ENCODE results near the gene CD300H. TPM values are rescaled to one million over a fixed set of nuclear protein-coding genes. Genes with fewer than 3 reads are reported as not detected.

Gene CD300H
- total and polyA plus RNA-seq, 7 donors, result not detected

DNA sequence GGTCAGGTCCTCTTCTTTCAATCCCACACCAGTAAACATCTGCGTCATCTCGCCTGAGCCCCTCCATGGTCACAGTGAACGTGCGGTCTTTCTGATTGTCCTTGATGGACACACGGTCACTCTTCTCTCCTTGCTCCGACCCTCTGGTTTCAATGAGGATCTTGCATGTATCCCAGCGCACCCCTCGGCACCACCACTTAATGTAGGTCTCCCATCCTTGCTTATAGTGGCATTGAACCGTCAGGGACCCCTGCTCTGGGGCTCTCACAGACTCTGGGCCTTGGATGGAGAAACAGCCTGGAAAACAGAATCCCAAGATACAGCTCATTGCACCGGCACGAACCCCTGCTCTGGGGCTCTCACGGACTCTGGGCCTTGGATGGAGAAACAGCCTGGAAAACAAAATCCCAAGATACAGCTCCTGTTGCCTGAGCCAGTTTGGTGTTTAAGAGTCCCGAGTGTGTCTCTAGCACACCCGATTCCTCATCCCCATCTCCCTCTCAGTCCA, 41.5 kb downstream of the CD300H start:
- H3K27ac ChIP-seq, result no peak overlapping the region
- no peak for TF ChIP-seq CTCF (IDR thresholded peaks at IDR 0.05)
- H3K4me3 ChIP-seq, result no peak overlapping the region
- DNase-seq (no peak), ATAC-seq (no peak)
- intact Hi-C loops (cut with DNase I), result no loop called here
- 86 to 88% (median 86%) methylated on average over 14 of the region's 14 CpGs for WGBS, 3 donors
- H3K4me1 ChIP-seq, result no peaks in the 10 kb centered on the region
- peaks cover 0 to 4% (median 0%) of the 10 kb centered on the region in 3 donors for H3K27me3 ChIP-seq (ENCODE audit: insufficient read depth in 3 of 3, low read length in 2 of 3)
- no peaks in the 10 kb centered on the region for H3K36me3 ChIP-seq (ENCODE audit: insufficient read depth in 1 of 2, low read depth in 1 of 2)
- peaks cover 3% of the 10 kb centered on the region for H3K9me3 ChIP-seq

GRCh38 chr17:74525465-74525725, 41.9 kb downstream of the CD300H start:
- Histone ChIP-seq H3K36me3 (ENCODE audit: insufficient read depth in 1 of 2, low read depth in 1 of 2) (no peaks in the 10 kb centered on the region), H3K9me3 (peaks cover 3% of the 10 kb centered on the region), H3K4me1 (no peaks in the 10 kb centered on the region), H3K4me3 (no peak overlapping the region), H3K27ac (no peak overlapping the region), H3K27me3 (ENCODE audit: insufficient read depth in 3 of 3, low read length in 2 of 3) (peaks cover 0 to 4% (median 0%) of the 10 kb centered on the region in 3 donors)
- WGBS, 3 donors, result 89 to 100% (median 89%) methylated on average over 1 of the region's 1 CpG
- intact Hi-C loops (cut with DNase I), result no loop called here
- TF ChIP-seq CTCF (IDR thresholded peaks at IDR 0.05), result no peak
- no peak for ATAC-seq
- no peak for DNase-seq

GRCh38 chr17:74524653-74525464, 42.5 kb downstream of the CD300H start:
- 73 to 80% (median 78%) methylated on average over 10 to 11 of the region's 11 CpGs for WGBS, 3 donors
- intact Hi-C loops (cut with DNase I), result no loop called here
- Histone ChIP-seq H3K27me3 (ENCODE audit: insufficient read depth in 3 of 3, low read length in 2 of 3) (peaks cover 0 to 4% (median 0%) of the 10 kb centered on the region in 3 donors), H3K9me3 (peaks cover 3% of the 10 kb centered on the region), H3K4me1 (no peaks in the 10 kb centered on the region), H3K27ac (no peak overlapping the region), H3K36me3 (ENCODE audit: insufficient read depth in 1 of 2, low read depth in 1 of 2) (no peaks in the 10 kb centered on the region), H3K4me3 (no peak overlapping the region)
- no peak for TF ChIP-seq CTCF (IDR thresholded peaks at IDR 0.05)
- DNase-seq, result no peak
- no peak for ATAC-seq

DNA sequence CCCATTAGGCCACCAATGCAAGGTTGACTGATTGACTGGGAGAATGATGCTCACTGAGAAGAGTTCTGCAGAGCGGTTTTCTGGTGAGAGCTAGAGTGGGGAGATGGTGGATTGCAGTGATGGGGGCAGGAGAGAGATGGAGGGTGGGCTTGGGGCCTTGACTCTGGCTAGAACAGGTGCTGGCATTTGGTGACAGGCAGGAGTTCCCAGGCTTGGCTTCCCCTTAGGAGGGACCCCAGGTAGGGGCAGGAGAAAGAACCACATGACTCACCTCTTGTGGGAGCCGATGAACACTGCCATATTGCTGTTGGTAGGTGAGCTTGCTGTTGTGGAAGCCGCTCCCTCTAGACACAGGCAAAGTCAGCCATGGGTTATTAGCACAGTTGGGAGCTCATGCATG, 44.0 kb downstream of the CD300H start:
- Histone ChIP-seq H3K4me3 (no peak overlapping the region), H3K4me1 (no peaks in the 10 kb centered on the region), H3K9me3 (peaks cover 3% of the 10 kb centered on the region), H3K27me3 (ENCODE audit: insufficient read depth in 3 of 3, low read length in 2 of 3) (peaks cover 0 to 4% (median 0%) of the 10 kb centered on the region in 3 donors), H3K27ac (no peak overlapping the region), H3K36me3 (ENCODE audit: insufficient read depth in 1 of 2, low read depth in 1 of 2) (no peaks in the 10 kb centered on the region)
- 85 to 92% (median 86%) methylated on average over 3 of the region's 3 CpGs for WGBS, 3 donors
- intact Hi-C loops (cut with DNase I), result no loop called here
- no peak for DNase-seq
- TF ChIP-seq CTCF (IDR thresholded peaks at IDR 0.05), result no peak
- no peak for ATAC-seq

Data from psoas muscle (tissue), 8 donors.